CD4-positive, alpha-beta T cell treated with Interleukin-21 for 1 hour (primary cell): ENCODE results near the gene CEP63.

Source experiments
- DNase-seq: peaks from one replicate; pipeline ENCODE4 v3.0.0-alpha.2; 2020

The CEP63 gene

DNA sequence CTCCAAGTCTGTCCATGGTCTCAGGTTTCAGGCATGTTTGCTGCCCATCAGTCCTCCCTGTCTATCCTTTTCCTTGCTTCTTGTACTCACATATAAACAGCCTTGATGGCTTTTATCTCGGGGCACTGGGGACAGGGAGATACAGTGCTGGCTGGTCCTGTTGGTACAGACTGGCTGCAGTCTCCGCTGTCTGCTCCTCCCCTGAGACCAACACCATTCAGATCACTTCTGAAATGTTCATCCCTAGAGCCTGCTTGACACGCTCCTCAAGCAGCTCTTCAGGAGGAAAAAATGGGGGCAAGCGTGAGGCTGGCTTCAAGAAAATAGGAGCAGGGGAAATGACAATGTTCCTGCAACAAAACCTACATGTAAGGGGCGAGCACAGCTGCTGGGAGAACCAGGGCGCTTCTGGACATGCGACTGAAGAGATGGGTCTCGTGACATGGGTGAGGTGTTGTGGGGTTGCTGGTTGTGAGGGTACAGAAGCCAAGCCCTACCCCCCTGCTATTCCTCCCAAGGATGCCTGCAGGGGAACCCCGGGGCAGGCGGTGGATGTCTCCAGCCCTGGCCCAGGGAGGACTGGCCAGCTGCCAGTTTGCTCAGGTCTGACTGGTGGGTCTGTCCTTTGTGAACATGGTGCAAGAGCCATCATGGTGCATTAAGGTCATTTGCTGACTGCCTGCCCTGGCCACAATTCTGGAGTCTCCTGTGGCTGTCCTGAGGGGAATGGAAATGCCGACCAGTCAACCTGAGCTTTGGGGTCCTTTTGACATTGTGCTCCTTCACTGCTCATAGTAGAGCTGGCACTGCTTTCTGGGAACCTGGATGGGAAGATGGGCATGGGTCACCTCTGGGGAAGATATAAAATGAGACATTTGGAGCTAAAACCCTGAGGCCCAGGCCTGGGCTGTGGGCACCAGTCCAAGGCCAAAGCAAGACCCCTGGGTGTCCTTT, 124.9 kb downstream of the CEP63 start:
- DNase-seq: no peak

DNA sequence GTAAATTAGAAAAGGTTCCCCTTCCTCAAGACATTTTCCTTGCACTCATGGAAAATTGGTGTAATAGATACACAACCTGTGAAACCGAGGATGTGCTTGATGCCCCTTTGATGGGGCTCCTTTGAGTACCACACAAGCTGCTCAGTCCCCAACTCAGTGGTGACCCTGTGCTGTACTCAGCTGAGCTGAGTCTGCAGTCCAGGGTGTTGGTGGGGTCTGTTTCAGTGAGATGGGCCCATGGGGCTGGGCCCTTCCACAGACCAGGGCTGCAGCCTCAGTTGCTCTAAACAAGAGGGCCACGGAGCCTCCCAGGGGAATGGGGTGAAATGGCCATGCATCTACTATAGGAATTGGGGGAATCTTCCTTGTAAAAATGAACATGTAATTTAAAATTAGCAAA, 125.7 kb downstream of the CEP63 start:
- no peak for DNase-seq

DNA sequence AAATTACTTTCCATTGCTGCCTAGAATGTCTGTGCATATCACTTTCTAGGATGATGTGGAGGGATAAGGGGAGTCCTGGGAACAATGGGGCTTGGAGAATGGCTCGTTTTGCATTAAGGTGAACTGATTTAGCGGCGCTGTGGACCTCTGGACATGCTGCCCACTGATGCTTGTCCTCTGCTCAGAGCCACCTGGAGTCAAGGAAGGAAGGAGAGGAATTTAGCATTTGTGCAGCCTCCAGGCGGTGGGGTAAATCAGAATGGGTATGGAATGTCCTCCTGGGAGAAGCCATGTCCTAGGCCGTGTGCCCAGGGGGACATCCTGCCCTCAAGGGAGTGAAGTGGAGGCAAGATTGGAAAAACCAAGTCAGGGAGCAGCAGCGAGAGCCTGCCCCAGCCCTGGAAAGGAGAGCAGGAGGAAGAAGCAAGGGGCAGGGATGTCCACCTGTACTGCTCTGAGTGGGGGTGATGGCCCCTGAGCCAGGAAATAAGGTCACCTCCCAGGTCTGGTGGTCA, 127.2 kb downstream of the CEP63 start:
- no peak for DNase-seq

DNA sequence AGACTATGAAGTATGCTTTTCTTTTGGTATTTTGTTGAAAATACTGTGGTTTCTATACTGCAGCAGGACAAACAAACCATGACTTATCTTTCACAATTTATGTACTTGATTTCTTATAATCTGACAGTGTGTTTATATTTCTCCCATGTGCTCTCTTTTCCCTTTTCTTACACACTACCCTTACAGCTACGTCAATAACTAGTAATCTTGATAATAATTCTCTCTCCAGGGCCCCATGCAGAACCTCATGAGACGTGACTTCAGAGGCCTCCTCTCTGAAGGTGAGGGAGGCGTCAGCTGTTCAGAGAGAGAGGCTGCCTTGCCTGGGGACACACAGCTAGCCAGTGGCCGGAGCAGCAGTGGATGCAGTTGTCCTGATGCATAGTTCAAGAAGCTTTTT, 129.1 kb downstream of the CEP63 start:
- no peak for DNase-seq

DNA sequence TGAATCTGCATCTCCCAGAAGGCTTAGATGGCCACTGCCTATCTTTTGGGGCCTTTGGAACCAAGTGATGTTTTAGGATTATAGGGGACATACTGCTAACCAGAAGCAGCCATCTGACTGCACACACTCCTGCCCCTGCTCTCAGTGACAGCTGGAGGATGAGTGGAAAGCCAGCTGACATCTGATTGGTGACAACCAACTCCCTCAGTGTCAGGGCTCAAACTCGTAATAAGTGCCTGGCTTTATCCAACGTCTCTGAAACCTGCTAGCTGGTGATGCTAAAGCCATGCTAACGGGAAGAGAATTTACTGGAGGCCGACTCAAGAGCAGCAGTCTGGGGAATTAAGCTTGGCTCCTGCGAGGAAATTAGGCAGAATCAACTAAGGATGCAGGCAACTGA, 129.9 kb downstream of the CEP63 start:
- no peak for DNase-seq

DNA sequence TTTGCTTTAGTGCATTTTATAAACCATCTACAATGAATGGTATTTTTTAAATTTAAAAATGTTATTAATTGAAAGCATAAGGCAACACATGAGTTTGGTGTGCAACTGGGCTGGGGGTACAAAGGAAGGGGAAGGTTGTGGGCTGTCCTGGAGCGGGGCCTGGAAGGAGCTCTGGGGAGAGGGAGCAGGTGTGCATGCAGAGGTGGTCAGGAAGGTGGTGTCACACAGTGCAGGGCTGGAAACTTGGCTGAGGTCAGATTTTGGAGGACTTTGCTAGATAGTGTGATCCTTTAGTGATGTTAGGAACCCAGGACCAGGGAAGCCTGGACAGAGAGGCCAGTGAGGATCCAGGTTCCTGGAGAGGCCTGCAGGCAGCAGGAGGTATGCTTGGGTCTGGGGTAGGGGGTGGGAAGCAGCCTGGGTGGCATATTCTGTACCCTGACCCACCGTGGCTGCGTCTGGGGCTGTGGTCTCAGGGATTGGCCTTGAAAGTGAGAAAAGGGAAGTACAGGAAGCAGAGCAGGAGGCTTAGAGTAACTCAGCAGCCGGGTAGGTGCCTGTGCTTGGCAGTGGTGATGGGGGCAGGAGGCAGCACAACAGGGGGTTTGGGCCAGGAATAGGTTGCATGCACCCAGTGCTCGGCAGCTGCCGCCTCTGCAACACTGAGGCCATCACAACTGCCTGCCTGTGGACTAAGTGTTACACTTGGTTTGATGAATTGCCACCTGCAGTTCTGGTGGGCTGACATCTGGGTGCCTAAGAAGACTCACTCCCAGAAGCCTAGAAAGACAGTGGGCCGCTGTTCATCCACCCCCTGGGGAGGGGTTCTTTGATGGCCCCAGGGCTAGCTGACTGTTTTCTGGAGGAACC, 132.0 kb downstream of the CEP63 start:
- no peak for DNase-seq

DNA sequence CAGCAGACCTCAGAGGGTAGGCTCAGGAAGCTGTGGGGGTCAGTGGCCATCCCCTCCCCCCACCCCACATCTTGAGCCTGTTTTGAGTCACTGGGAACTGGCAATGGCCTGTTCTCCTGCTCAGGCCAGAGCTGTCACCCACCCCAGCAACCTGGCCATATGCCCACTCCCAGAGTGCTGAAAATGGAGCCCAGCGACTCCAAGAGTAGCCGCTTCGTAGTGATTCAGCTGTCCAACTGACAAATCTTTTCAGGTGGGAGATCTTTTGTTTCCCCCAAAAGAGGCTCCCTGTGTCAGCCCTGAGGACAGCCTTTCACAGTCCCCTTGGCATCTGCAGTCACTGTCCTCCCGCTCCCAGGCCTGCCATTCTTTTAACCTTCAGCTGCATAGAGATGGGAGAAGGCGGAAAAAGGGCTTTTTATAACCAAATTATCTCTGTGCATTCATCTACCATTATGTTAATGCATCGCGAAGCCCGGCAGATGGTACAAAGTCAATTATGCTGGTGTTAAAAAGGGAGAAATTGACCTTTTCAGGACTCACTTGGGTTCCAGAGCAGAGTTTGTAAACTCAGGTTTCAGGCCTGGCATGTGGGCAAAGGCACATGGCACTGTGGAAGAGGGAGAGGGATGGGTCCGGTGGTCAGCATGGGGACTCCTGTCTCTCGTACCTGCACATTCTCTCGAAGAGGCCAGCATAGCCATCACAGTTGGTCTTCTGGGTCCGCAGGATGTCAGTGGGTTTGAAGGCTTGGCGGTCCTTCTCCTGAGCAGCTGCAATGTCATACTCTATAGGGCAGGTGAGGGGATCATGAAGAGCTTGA, 132.8 kb downstream of the CEP63 start:
- no peak for DNase-seq

DNA sequence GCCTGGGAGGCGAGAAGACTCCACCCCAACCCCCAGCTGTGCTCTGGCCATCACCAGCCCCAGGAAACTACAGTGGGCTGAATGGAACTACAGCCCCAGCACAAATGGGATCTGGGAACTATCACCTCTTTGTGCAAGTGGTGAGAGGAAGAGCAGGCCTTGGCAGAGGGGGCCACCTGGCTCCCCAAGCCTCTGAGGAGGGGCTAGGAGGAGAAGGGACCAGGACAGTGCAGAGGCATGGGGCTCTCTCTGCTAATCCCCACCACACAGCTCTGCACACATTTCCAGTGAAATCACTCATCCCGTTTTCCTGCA, 133.4 kb downstream of the CEP63 start:
- no peak for DNase-seq

DNA sequence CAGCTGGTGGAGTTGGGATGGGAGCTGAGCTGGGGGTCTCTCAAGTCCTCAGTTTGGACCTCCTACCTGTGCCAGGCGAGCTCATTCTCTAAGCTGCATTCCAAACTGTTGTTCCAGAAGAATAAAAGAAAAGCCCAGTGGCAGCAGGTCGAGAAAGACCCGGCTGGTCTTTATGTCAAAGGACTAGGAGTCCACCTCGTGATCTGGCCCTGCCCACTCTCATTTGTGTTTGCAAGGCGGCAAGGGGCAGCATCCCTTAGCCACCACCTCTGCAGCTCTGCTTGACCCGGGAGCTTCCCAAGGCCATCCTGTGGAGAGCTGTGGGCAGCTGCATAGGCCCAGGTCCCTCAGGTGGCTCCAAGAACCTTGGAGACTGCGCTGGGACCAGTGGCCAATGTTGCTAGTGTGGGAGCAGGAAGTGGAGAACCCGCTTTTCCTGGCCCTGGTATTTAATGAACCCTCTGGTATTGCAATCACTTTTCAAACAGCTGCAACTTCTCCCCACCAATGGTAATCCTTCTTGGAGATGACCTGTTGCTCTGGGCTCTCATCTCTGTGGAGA, 134.1 kb downstream of the CEP63 start:
- DNase-seq: no peak

DNA sequence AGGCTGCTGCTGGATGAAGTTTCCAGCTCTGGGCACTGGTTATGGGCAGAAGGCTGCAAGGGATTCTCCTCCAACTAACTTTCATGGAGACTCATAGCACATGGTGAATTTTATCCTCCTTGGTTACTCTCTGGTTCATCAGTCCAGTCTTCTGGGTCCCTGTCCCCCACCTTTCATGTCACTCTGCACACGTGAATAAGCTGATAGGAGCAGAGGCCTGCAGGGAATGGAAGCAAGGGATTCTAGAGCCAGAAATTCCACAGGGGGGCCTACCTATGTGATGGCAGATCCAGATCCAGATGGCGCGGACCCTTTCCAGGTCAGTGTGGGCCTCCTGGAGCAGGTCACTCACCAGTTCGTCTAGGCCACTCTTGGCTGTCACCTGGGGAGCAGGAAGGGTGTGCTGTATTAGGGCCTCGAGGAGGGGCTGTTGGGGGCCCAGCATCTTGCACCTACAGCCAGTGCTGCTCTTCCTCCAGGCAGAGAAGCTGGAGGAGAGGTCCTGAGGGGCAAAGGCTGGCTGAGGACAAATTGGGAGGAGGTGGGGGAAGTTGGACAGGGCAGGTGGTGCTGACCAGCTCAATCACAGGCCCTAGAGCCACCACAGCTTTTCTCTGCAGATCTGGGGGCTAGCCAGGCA, 134.7 kb downstream of the CEP63 start:
- DNase-seq: no peak

DNA sequence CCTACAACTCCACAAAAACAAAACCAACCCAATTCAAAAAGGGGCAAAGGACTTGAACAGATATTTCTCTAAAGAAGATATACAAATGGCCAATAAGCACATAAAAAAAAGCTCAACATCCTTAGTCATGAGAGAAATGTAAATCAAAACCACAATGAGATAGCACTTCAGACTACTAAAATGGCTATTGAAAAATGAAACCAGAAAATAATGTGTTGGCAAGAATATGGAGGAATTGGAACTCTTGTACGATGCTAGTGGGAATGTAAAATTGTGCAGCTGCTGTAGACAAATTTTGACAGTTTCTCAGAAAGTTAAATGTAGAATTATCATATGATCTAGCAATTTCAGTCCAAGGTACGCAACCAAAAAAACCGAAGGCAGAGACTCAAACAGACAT, 136.0 kb downstream of the CEP63 start:
- no peak for DNase-seq

DNA sequence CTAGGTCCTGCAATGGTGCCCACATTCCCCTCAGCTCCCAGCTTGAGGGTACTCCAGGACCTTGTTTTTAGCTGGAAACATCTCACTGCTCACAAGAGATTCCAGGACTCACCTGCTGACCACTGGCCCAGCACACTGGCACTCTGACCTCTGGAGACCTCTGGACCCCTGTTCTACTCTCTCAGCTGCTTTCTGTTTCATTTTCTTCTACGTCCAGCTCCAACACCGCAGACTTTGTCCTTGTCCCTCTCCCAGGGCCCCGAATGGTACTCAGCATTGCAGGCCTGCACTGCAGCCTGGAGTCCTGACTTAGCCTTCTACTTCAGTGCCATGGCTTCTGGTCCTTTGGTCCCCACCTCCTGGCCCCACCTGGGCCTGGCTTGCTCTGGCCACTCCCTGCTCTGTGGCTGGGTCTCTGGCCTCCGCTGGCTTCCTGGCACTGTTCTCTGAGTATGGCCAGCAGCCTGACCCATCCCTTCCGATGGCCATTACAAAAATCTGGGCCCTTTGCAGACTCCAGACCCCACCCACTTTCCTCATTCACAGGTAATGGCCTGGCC, 137.0 kb downstream of the CEP63 start:
- no peak for DNase-seq

DNA sequence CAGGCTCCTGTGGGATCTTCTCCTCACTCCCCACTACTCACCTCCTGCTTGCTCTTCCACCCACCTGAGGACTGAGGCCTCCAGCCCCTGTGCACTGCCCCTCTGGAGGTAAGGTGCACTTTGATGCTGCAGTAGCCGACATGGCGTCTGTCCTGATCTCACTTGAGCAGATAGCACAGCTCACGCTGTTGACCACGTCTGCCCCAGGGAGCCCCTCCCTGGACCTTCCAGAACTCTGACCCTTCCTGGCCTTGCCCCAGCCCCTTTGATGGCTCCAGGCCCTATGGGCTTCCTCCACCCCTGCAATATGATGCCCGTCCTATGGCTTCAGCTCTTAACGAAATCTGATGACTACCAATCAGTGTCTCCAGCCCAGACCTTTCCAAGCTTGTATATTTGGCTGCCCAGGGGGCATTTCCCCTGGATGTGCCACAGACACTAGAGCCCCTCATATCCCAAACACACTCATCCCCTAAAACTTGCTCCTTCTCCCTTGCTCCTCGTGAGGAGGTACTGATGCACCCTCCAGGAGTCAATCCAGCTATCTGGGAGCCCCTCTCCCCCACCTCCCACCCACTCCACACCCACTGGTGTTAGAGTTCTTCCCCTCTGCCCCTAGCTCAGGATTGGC, 137.9 kb downstream of the CEP63 start:
- DNase-seq: no peak
